Activated T-helper 2 cell treated with anti-CD3 and anti-CD28 coated beads, Interferon-gamma antibody, Interleukin-2, Interleukin-4, amounts not matched to agents 10 μg/mL and 5 μg/mL and 100 μg/mL, durations not matched to agents 14 hours and 24 hours and 36 hours (primary cell): ENCODE results near the gene COG3. TPM values are rescaled to one million over a fixed set of nuclear protein-coding genes. Genes with fewer than 3 reads are reported as not detected.

Source experiments
- DNase-seq: peaks from one replicate; pipeline ENCODE4 v3.0.0; 2021; ENCODE audit warnings: low spot score
- H3K27ac Mint-ChIP-seq: one replicate; pipeline ENCODE4 v1.8.0; 2021; ENCODE audit warnings: mixed read lengths
- H3K27me3 Mint-ChIP-seq: one replicate; pipeline ENCODE4 v1.8.0; 2021; ENCODE audit warnings: low read depth, mixed read lengths
- H3K36me3 Mint-ChIP-seq: one replicate; pipeline ENCODE4 v1.8.0; 2021; ENCODE audit warnings: low read depth, mixed read lengths
- H3K4me1 Mint-ChIP-seq: one replicate; pipeline ENCODE4 v1.8.0; 2021; ENCODE audit warnings: low read depth, mixed read lengths
- H3K4me3 Mint-ChIP-seq: one replicate; pipeline ENCODE4 v1.8.0; 2021; ENCODE audit warnings: low read depth, mild to moderate bottlenecking, moderate library complexity, mixed read lengths
- H3K9me3 Mint-ChIP-seq: one replicate; pipeline ENCODE4 v1.8.0; 2021; ENCODE audit warnings: mixed read lengths
- intact Hi-C: fragments of 100-400 bp; cut with micrococcal nuclease; formaldehyde crosslinking; loops from one replicate; pipeline ENCODE4 v1.15.1; 2023
- total RNA-seq: library from RNA; stranded (reverse); gene quantifications from 2 replicates; pipeline ENCODE4 v1.2.3, GENCODE V29; 2022

COG3 gene
- total RNA-seq, 1 donor from 2014 or later, result 21.3 TPM

GRCh38 chr13:45492538-45492937, 27.8 kb downstream of the COG3 start:
- Mint-ChIP-seq H3K4me3 (no peak overlapping the region), H3K9me3 (no peaks in the 10 kb centered on the region), H3K27ac (no peak overlapping the region), H3K4me1 (peaks cover 1% of the 10 kb centered on the region), H3K27me3 (no peaks in the 10 kb centered on the region), H3K36me3 (peaks cover 37% of the 10 kb centered on the region)
- DNase-seq, result no peak
- intact Hi-C loops, result no loop called here

GRCh38 chr13:45496942-45497341, 32.2 kb downstream of the COG3 start:
- H3K36me3 Mint-ChIP-seq, result peaks cover 46% of the 10 kb centered on the region
- intact Hi-C loops, result no loop called here
- no peaks in the 10 kb centered on the region for H3K9me3 Mint-ChIP-seq
- no peaks in the 10 kb centered on the region for H3K27me3 Mint-ChIP-seq
- no peak for DNase-seq
- H3K4me3 Mint-ChIP-seq, result no peak overlapping the region
- peaks cover 11% of the 10 kb centered on the region for H3K4me1 Mint-ChIP-seq
- no peak overlapping the region for H3K27ac Mint-ChIP-seq

GRCh38 chr13:45500492-45501174, 35.9 kb downstream of the COG3 start:
- Mint-ChIP-seq H3K4me3 (no peak overlapping the region), H3K4me1 (peaks cover 10% of the 10 kb centered on the region), H3K27me3 (no peaks in the 10 kb centered on the region), H3K36me3 (peaks cover 65% of the 10 kb centered on the region), H3K27ac (no peak overlapping the region), H3K9me3 (no peaks in the 10 kb centered on the region)
- DNase-seq, result no peak
- intact Hi-C loops, result no loop called here

DNA sequence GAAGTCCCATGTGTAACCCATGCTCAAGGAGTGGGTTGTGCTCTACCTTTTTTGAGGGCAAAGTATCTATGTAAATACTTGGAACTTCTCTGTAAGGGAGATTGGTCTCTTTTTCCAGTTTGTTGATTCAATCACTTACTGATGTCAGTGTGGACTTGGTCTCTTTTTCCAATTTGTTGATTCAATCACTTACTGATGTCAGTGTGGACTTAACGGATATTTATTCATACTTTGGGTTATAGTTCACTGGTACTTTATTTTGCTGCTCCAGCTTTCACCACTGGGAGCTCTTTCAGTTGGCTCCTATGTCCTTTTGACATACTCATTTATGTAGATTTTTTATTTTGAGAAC, 36.4 kb downstream of the COG3 start:
- intact Hi-C loops, result no loop called here
- Mint-ChIP-seq H3K9me3 (no peaks in the 10 kb centered on the region), H3K36me3 (peaks cover 68% of the 10 kb centered on the region), H3K27ac (no peak overlapping the region), H3K27me3 (no peaks in the 10 kb centered on the region), H3K4me3 (no peak overlapping the region), H3K4me1 (peaks cover 10% of the 10 kb centered on the region)
- no peak for DNase-seq

GRCh38 chr13:45503658-45504057, 38.9 kb downstream of the COG3 start:
- Mint-ChIP-seq H3K27ac (no peak overlapping the region), H3K4me1 (peaks cover 10% of the 10 kb centered on the region), H3K27me3 (no peaks in the 10 kb centered on the region), H3K4me3 (no peak overlapping the region), H3K9me3 (no peaks in the 10 kb centered on the region), H3K36me3 (peaks cover 63% of the 10 kb centered on the region)
- intact Hi-C loops, result no loop called here
- no peak for DNase-seq

- Mint-ChIP-seq H3K36me3 (peaks cover 61% of the 10 kb centered on the region), H3K4me1 (peaks cover 1% of the 10 kb centered on the region), H3K27me3 (no peaks in the 10 kb centered on the region), H3K27ac (no peak overlapping the region), H3K9me3 (no peaks in the 10 kb centered on the region), H3K4me3 (no peak overlapping the region)
- no peak for DNase-seq
- intact Hi-C loops, result no loop called here
Measured at GRCh38 chr13:45506811-45507210, 42.1 kb downstream of the COG3 start.

DNA sequence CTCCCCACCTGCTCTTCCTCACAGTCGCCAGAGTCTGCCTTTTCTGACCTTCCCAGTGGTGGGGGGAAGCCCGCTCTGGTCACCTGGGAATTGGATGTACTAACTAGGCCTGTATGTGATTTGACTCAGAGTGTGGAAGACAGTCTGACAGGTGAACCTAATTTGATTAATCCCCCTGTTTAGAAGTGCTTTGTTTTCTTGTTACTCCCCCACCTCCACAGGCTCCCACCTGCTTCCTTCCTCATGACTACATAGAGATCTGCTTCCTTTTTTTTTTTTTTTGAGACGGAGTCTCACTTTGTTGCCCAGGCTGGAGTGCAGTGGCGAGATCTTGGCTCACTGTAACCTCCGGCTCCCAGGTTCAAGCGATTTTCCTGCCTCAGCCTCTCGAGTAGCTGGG, 44.0 kb downstream of the COG3 start:
- Mint-ChIP-seq H3K36me3 (peaks cover 55% of the 10 kb centered on the region), H3K27ac (no peak overlapping the region), H3K4me3 (no peak overlapping the region), H3K4me1 (peaks cover 1% of the 10 kb centered on the region), H3K9me3 (no peaks in the 10 kb centered on the region), H3K27me3 (no peaks in the 10 kb centered on the region)
- intact Hi-C loops, result no loop called here
- DNase-seq, result no peak

DNA sequence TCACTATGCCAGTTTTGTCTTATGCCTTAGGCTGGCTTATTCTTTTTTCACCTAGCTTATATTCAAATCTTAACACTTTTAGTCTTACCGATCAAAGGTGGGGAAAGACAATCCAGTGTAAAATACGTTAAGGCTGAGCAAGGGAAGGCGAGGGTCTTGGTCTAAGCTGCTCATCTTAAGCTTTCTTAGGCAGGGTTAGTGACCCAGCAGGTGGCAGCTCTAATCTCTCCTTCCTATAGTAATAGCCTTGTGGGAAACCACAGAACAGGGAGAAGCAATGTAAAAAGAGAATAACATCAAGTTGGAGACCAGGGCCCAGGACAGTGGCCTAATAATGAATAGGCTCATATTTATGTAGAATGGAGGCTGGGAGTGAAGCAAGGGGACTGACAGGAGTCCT, 45.9 kb downstream of the COG3 start:
- Mint-ChIP-seq H3K4me3 (no peak overlapping the region), H3K4me1 (peaks cover 2% of the 10 kb centered on the region), H3K36me3 (peaks cover 55% of the 10 kb centered on the region), H3K27me3 (no peaks in the 10 kb centered on the region), H3K9me3 (no peaks in the 10 kb centered on the region), H3K27ac (no peak overlapping the region)
- intact Hi-C loops, result loop anchor here (1.0 to 10.0 kb wide), 3 partner anchors 208 to 812 kb away; no protein-coding TSS in a partner anchor
- DNase-seq, result no peak

DNA sequence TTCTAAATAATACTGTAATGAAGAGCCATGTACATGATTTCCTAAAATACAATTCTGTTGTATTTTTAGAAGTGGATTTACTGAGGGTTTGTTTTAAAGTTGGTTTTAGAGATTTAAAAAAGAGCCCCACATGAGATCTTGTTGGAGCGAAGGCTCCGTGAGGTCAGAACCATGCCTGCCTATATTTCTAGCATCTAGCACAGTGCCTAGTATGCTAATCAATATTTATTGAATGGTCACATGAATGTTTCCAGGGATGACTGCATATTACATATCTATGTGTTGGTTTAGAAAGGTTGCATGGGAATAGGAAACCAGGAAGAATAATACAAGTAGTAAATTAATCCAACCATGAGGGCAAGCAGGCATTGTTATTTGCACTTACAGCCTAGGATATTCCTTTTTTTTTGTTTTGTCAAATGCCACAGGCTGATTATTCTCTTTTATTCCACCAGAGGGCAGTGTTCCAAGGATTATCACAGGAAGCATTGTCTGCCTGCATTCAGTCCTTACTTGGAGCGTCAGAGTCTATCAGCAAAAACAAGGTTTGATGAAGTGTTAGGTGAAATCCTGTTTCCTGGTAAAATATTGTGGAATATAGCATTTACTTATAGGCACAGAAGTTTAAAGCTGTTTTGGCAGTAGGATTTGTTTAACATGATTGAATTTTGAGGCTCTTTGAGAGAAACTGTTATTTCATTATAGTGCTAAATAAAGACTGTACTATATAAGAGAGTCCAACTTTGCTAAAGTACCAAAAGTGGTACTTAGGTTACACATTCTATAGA, 46.8 kb downstream of the COG3 start:
- Mint-ChIP-seq H3K27me3 (no peaks in the 10 kb centered on the region), H3K4me1 (peaks cover 7% of the 10 kb centered on the region), H3K27ac (no peak overlapping the region), H3K9me3 (no peaks in the 10 kb centered on the region), H3K36me3 (peaks cover 54% of the 10 kb centered on the region), H3K4me3 (no peak overlapping the region)
- DNase-seq, result no peak
- intact Hi-C loops, result loop anchor here (1.0 to 10.0 kb wide), 3 partner anchors 207 to 811 kb away; no protein-coding TSS in a partner anchor

DNA sequence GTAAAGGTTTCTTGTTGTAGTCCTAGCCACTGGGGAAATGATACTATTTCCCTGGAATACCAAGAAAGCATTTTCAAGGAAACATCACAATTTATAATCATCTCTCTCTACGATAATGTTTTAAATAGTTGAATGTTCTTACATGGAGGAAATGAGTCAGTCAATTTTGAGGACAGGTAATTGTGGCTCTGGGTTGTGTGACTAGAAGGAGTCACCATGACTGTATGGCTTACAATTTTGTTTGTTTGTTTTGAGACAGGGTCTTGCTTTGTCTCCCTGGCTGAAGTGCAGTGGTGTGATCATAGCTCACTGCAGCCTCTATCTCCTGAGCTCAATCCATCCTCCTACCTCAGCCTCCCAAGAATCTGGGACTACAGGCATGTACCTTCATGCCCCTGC, 47.4 kb downstream of the COG3 start:
- Mint-ChIP-seq H3K27me3 (no peaks in the 10 kb centered on the region), H3K9me3 (no peaks in the 10 kb centered on the region), H3K4me1 (peaks cover 9% of the 10 kb centered on the region), H3K27ac (no peak overlapping the region), H3K4me3 (no peak overlapping the region), H3K36me3 (peaks cover 52% of the 10 kb centered on the region)
- DNase-seq, result no peak
- intact Hi-C loops, result loop anchor here (5.0 to 10.0 kb wide), 2 partner anchors 633 to 810 kb away; no protein-coding TSS in a partner anchor

GRCh38 chr13:45516757-45517156, 52.0 kb downstream of the COG3 start:
- DNase-seq, result no peak
- H3K4me3 Mint-ChIP-seq, result no peak overlapping the region
- H3K27ac Mint-ChIP-seq, result no peak overlapping the region
- no peaks in the 10 kb centered on the region for H3K9me3 Mint-ChIP-seq
- no peaks in the 10 kb centered on the region for H3K27me3 Mint-ChIP-seq
- H3K4me1 Mint-ChIP-seq, result peaks cover 17% of the 10 kb centered on the region
- intact Hi-C loops, result loop anchor here (10.0 kb wide), 1 partner anchor 628 kb away; no protein-coding TSS in a partner anchor
- H3K36me3 Mint-ChIP-seq, result peaks cover 65% of the 10 kb centered on the region

DNA sequence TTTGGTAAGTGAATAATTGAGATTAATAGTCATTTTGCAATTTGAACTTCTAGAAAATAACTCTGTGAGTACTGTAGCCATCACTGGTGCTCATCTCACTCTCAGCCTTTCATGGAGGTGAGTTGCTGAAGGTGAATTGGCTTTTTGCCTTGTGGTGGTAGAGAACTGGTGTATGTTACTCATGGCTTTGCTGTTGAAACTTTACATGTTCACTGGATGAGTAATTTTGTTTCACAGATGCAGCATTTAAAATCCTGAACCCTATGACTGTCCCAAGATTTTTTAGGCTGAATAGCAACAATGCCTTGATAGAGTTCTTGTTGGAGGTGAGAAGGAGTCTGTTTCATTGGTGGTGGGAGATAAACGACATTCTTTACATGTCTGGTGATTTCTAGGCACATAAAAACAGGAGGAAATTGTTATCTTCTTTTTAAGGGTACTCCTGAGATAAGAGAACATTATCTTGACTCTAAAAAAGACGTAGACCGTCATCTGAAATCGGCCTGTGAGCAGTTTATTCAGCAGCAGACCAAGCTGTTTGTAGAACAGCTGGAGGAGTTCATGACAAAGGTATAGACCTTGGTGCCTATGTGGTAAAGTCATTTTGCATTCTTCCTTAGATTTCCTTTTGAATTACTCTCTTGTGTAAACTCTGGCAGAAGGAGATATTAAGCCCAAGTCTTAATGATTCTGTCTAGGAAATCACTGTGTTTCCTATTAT, 53.9 kb downstream of the COG3 start:
- no peaks in the 10 kb centered on the region for H3K9me3 Mint-ChIP-seq
- H3K4me1 Mint-ChIP-seq, result peaks cover 17% of the 10 kb centered on the region
- no peak overlapping the region for H3K27ac Mint-ChIP-seq
- no peak for DNase-seq
- H3K4me3 Mint-ChIP-seq, result no peak overlapping the region
- H3K36me3 Mint-ChIP-seq, result peaks cover 63% of the 10 kb centered on the region
- intact Hi-C loops, result loop anchor here (10.0 kb wide), 1 partner anchor 626 kb away; no protein-coding TSS in a partner anchor
- H3K27me3 Mint-ChIP-seq, result no peaks in the 10 kb centered on the region
